DMS 273 (cell line): Measurements from ENCODE around the gene MSH2.
A peak's percentile ranks its signal among the peaks of the same experiment; 100 is the strongest.
"Not testable (repeated sequence)": the region's sequence is repeated elsewhere in the genome, so short reads cannot be mapped to it uniquely, and the experiment has no call there.

Experiments
- DNase-seq: peaks from one replicate; lab custom pipeline; 2025; ENCODE audit not compliant: unreplicated experiment; lab: John Stamatoyannopoulos, UW

The MSH2 gene

GRCh38 chr2:47471429-47472116 is 68.6 kb downstream of the MSH2 start:
- DNase-seq: no peak

GRCh38 chr2:47479863-47480262 is 76.9 kb downstream of the MSH2 start:
- no peak for DNase-seq

- DNase-seq: peak; percentile 13
Observed at GRCh38 chr2:47483191-47483590, 80.2 kb downstream of the MSH2 start.

GRCh38 chr2:47484396-47484795 is 81.4 kb downstream of the MSH2 start:
- DNase-seq: no peak

- no peak for DNase-seq
Observed at GRCh38 chr2:47485177-47485576, 82.2 kb downstream of the MSH2 start.

GRCh38 chr2:47485751-47486300 is 82.9 kb downstream of the MSH2 start:
- no peak for DNase-seq

- DNase-seq: no peak
Observed at GRCh38 chr2:47486841-47487497, 84.0 kb downstream of the MSH2 start.

- DNase-seq: no peak
Observed at GRCh38 chr2:47487498-47487875, 84.5 kb downstream of the MSH2 start.

- peak; percentile 23 for DNase-seq
Observed at GRCh38 chr2:47488870-47489584, 86.1 kb downstream of the MSH2 start.

- no peak for DNase-seq
Observed at GRCh38 chr2:47490406-47490805, 87.5 kb downstream of the MSH2 start.

GRCh38 chr2:47493317-47494035 is 90.5 kb downstream of the MSH2 start:
- no peak for DNase-seq

- no peak for DNase-seq
Observed at GRCh38 chr2:47494267-47495130, 91.5 kb downstream of the MSH2 start.

- no peak for DNase-seq
Observed at GRCh38 chr2:47497843-47498460, 95.0 kb downstream of the MSH2 start.

- DNase-seq: no peak
Observed at GRCh38 chr2:47499093-47499492, 96.1 kb downstream of the MSH2 start.

GRCh38 chr2:47499621-47500309 is 96.8 kb downstream of the MSH2 start:
- DNase-seq: no peak

- DNase-seq: no peak
Observed at GRCh38 chr2:47501374-47502200, 98.6 kb downstream of the MSH2 start.

- DNase-seq: not testable (repeated sequence)
Observed at GRCh38 chr2:47502498-47502897, 99.5 kb downstream of the MSH2 start.

- no peak for DNase-seq
Observed at GRCh38 chr2:47503481-47504070, 100.6 kb downstream of the MSH2 start.
